COLO668 (cell line): ENCODE measurements around the gene PTPRCAP.

Experiments
- DNase-seq: peaks from one replicate; lab custom pipeline; 2025; ENCODE audit not compliant: unreplicated experiment; lab: John Stamatoyannopoulos, UW

Gene PTPRCAP

GRCh38 chr11:67398661-67399563, 38.6 kb downstream of the PTPRCAP start:
- no peak for DNase-seq

- DNase-seq = no peak
These were observed 39.4 kb downstream of the PTPRCAP start for GRCh38 chr11:67397986-67398660.

- no peak for DNase-seq
These were observed 39.9 kb downstream of the PTPRCAP start for GRCh38 chr11:67397536-67397935.

GRCh38 chr11:67396587-67397389, 40.7 kb downstream of the PTPRCAP start:
- DNase-seq = no peak

- no peak for DNase-seq
These were observed 41.3 kb downstream of the PTPRCAP start for GRCh38 chr11:67396259-67396581.

- DNase-seq = no peak
These were observed 41.8 kb downstream of the PTPRCAP start for GRCh38 chr11:67395555-67396258.

GRCh38 chr11:67393990-67394389, 43.5 kb downstream of the PTPRCAP start:
- no peak for DNase-seq

GRCh38 chr11:67393437-67393836, 44.0 kb downstream of the PTPRCAP start:
- DNase-seq = no peak

- DNase-seq = no peak
These were observed 45.2 kb downstream of the PTPRCAP start for GRCh38 chr11:67392183-67392715.

- peak; percentile 97 for DNase-seq
These were observed 45.9 kb downstream of the PTPRCAP start, which contains the start of gene RAD9A for GRCh38 chr11:67391304-67392182. RAD9A (plus strand) TSS chr11:67391986; CDS start chr11:67392045, 59 bp downstream.

GRCh38 chr11:67390947-67391303, 46.6 kb downstream of the PTPRCAP start:
- no peak for DNase-seq

- peak; percentile 64 for DNase-seq
These were observed 48.0 kb downstream of the PTPRCAP start for GRCh38 chr11:67389477-67389876.

GRCh38 chr11:67387518-67387917, 50.0 kb downstream of the PTPRCAP start:
- DNase-seq = no peak

- no peak for DNase-seq
These were observed 50.4 kb downstream of the PTPRCAP start for GRCh38 chr11:67387069-67387468.
